Middle frontal gyrus (tissue), 1 donor: ENCODE measurements around the gene EXOC4.

Source experiments
- DNase-seq: peaks from one replicate; pipeline ENCODE4 v3.0.0-alpha.2; 2015; ENCODE audit warnings: low spot score; ENCODE audit errors: extremely low spot score

EXOC4 gene

GRCh38 chr7:133423618-133424017, 170.7 kb downstream of the EXOC4 start:
- DNase-seq = no peak

DNA sequence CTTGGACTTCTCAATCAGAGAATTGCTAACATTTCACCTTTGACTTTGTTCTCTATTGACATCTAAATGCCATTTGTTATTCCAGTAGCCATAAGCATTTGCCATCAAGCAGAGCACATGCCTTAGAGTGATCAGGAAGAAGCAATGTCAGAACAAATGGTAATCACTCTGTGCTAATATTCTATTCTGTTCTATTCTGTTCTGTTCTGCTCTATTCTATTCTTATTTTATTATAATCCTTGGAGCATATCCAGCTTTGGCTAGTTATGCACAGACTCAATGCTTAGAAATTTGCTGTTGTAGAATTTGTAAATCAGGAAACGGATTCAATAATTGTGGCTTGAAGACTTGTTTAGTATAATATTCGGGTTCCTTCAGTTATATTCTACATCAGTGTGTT, 175.4 kb downstream of the EXOC4 start:
- DNase-seq = no peak

DNA sequence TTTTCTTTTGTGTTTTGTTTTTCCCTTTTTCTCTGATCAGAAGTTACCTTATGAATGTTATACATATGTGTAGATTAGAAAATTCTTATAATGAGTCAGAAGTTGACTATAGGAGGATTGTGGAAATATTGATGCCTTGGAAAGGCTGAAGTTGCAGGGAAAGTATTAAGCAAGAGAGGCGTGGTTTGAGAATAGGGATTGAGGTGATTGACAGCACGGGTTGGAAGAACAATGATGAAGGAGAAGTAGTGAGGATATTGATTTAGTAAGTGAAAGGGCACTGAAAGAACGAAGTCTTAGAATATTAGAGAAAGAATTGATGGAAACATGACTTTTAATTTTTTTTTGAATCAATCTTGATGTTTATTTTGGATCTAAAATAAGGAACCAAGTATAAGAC, 176.0 kb downstream of the EXOC4 start:
- no peak for DNase-seq

DNA sequence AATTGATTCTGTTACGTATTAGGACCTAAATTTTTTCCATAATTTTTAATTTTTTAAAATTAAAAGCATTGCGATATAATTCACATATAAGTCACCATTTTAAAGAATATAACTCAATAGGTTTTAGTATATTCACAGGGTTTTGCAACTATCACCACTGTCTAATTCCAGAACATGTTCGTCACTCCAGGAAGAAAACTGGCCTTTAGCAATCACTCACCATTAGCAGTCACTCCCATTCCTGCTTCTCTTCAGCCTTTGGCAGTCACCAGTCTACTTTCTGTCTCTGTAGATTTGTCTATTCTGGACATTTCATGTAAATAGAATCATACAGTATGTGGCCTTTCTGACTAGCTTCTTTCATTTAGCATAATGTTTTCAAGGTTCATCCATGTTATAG, 176.5 kb downstream of the EXOC4 start:
- DNase-seq = no peak

GRCh38 chr7:133431134-133431724, 178.4 kb downstream of the EXOC4 start:
- DNase-seq = no peak

DNA sequence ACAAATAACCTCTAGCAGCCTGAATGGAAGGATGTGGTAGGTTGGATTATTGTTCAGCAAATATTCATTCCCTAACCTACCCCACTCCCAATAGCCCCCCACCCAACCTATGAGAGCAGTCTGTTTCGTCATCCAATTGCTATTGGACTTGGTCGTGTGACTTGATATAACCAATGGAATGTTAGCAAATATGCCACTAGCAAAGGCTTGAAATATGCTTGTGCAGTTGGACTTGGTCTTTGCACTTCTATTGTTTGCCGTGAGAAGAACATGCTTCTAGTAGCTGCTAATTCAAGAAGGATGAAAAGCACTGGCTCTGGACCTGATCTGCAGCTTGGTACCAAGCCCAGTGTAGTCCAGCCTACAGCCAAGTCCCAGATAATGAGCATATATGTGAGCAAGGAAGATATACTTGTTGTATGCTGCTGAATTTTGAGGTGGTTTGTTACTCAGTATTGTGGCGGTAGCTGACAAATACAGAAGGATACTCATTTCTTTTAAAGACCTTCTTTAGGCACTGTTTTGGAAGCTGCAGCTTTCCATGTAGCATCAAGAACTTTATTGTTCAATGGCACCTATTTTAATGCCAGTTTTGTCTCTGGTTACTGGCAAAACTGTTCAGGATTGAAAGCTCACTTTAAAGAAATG, 180.4 kb downstream of the EXOC4 start:
- DNase-seq = no peak

- no peak for DNase-seq
These were observed 181.5 kb downstream of the EXOC4 start for GRCh38 chr7:133434246-133434865.

- no peak for DNase-seq
These were observed 183.1 kb downstream of the EXOC4 start for GRCh38 chr7:133436014-133436428.

GRCh38 chr7:133437544-133437943, 184.7 kb downstream of the EXOC4 start:
- no peak for DNase-seq

DNA sequence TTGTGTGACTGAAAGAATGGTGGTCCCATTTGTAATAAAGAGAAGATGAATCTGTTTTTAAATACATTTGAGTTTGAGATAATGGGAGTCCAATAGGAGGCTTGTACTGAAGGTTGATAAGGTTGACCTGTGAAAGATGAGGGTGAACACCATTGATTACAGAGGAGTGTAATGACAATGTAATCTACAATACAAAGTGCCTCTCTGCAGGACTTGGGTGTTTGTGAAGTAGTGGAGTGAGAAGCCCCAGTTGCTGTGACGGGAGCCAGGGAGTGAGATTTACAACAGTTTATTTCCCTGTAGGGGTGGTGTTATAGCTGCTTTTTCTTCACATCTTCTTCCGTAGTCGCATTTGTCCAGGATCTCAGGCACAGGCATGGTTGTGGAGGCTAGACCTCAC, 189.9 kb downstream of the EXOC4 start:
- no peak for DNase-seq

GRCh38 chr7:133445617-133446016, 192.7 kb downstream of the EXOC4 start:
- DNase-seq = no peak

DNA sequence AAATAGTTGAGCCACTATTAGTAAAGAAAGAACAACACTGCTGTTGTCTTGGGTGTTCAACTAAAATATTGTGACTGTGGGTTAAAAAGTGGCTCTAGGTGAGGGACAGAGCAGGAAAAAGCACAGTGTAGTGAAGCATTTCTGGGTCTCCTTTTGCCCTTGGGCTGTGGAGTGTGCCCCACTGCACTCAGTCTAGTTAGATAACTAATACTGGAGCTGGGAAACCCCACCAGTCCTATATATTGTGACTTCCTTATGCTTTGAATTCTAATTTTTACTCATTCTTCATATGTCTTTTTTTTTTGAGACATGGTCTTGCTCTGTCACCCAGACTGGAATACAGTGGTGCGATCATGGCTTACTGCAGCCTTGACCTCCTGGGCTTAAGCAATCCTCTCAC, 195.1 kb downstream of the EXOC4 start:
- no peak for DNase-seq

- no peak for DNase-seq
These were observed 199.7 kb downstream of the EXOC4 start for GRCh38 chr7:133452577-133452976.

- no peak for DNase-seq
These were observed 205.8 kb downstream of the EXOC4 start for GRCh38 chr7:133458688-133459087.

- no peak for DNase-seq
These were observed 208.5 kb downstream of the EXOC4 start for GRCh38 chr7:133461421-133461820.

- no peak for DNase-seq
These were observed 222.8 kb downstream of the EXOC4 start for GRCh38 chr7:133475655-133476054.

DNA sequence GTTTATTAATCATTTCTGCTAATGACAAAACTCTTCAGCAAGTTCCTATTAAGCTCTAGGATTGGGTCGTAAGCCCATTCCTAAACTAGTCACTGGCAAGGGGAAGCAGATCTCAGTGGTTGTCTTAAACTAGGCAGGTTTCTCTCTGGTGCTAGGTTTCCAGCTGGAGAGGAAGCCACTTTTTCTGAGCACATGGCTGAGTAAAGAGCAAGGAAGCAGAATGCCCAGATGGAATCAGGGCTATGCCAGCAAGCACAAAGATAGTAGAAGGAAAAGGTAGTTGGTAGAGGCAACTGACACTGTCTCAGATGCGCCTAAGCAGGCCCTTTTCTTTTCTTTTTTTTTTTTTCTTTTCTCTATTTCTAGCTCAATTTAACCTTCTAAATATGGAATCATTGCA, 224.9 kb downstream of the EXOC4 start:
- no peak for DNase-seq

- DNase-seq = no peak
These were observed 225.8 kb downstream of the EXOC4 start for GRCh38 chr7:133478591-133479135.

DNA sequence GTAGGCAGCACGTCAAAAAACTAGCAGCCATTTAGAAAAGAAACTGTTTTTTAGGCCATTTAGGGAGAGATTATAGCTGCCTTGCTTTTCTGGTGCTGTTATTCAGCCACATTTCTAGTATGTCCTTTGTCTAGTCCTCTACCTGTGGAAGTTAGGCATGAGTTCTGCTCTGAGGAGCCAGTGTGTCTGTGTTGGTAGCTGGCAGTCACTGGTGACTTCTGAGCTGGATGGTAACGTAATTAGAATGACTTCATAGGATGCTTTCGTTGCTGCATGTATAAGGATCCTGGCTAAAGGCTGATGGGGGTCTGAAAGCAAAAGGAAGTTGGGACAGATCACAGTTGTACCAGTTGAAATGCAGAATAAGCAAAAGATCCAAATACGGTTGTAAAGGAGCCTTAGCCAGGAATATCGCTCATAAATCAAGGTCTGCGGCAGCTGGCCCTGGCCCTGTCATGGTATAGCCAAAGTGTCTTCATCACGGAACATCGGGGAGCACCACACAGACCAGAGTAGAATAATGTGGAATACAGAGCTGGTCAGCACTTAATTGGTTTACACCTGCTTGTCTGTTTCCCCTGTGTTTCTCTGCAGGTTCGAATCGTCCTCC, 226.7 kb downstream of the EXOC4 start:
- DNase-seq = no peak

DNA sequence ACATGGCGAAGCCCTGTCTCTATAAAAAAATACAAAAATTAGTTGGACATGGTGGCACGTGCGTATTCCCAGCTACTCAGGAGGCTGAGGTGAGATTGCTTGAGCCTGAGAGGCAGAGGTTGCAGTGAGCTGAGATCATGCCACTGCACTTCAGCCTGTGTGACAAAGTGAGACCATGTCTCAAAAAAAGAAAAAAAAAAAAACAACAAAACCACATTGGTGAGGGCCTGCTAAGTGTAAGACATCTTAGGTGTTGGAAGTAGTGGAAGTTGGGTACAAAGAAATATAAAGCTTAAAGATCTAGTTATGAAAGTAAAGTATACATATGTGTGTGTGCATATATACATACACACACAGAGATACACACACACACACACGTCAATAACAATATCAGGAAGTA, 228.0 kb downstream of the EXOC4 start:
- DNase-seq = no peak

DNA sequence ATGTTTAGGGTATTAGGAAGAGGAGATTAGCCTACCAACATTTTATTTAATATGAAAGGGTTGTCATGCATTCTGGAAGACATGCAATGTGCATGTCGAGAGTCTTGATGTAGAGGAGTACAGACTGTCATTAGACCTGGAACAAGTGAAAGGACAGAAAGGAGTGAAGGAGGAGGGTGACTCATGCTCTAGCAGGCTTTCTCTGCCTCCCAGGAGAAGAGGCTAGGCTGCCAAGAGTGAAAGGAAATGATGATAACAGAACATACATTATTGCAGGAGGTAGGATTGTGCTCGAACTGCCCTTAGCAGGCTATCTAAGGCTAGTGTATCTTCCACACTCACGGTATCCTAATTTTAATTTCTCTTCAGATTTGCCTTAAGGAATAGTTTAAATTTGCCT, 228.8 kb downstream of the EXOC4 start:
- DNase-seq = no peak

DNA sequence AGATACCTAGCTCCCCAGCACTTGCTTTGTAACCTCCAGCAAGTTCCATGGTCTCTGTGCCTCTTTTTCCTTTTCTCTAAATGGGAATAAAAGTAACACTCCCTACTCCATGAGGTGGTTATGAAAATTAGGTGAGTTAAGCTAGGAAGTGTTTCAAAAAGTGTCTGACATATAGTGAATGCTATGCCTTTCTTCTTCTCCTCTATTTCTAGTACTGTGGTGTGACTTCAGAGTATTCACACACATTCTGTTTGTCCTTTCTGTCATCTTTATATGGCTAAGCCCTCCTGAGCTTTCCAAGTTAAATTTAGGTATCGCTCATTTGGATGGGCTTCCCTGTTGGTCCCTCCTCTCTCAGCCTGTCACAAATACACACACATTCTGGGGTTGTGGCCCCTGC, 229.7 kb downstream of the EXOC4 start:
- no peak for DNase-seq
